Activated naive CD4-positive, alpha-beta T cell treated with anti-CD3 and anti-CD28 coated beads, Interleukin-2, amount 50 U/mL, for 16 hours (primary cell): ENCODE results near the gene AKIP1.
"Not testable (repeated sequence)": the region's sequence is repeated elsewhere in the genome, so short reads cannot be mapped to it uniquely, and the experiment has no call there.

Source experiments
- DNase-seq: peaks from one replicate; pipeline ENCODE4 v3.0.0-alpha.2; 2020

AKIP1 gene

GRCh38 chr11:8911029-8911823 is at the start of gene AKIP1:
AKIP1 (plus strand) TSS chr11:8911189; CDS start chr11:8911450, 261 bp downstream.
- DNase-seq, result peak; percentile 79

- DNase-seq, result no peak
These were observed 47.2 kb upstream of the AKIP1 start for GRCh38 chr11:8863838-8864237.

- DNase-seq, result no peak
These were observed 45.7 kb upstream of the AKIP1 start for GRCh38 chr11:8865304-8865703.

- DNase-seq, result no peak
These were observed 44.0 kb upstream of the AKIP1 start for GRCh38 chr11:8867035-8867434.

GRCh38 chr11:8867931-8868631 is 42.9 kb upstream of the AKIP1 start:
- DNase-seq, result no peak

GRCh38 chr11:8870411-8871170 is 40.4 kb upstream of the AKIP1 start:
- peak; percentile 15 for DNase-seq

- DNase-seq, result no peak
These were observed 39.7 kb upstream of the AKIP1 start for GRCh38 chr11:8871171-8871775.

GRCh38 chr11:8871962-8872361 is 39.0 kb upstream of the AKIP1 start:
- no peak for DNase-seq

- DNase-seq, result no peak
These were observed 37.1 kb upstream of the AKIP1 start for GRCh38 chr11:8873741-8874405.

GRCh38 chr11:8878771-8879170 is 32.2 kb upstream of the AKIP1 start:
- no peak for DNase-seq

GRCh38 chr11:8881585-8881984 is 29.4 kb upstream of the AKIP1 start:
- DNase-seq, result not testable (repeated sequence)

GRCh38 chr11:8886322-8886721 is 24.7 kb upstream of the AKIP1 start:
- no peak for DNase-seq

- DNase-seq, result not testable (repeated sequence)
These were observed 19.8 kb upstream of the AKIP1 start for GRCh38 chr11:8891185-8891584.

GRCh38 chr11:8899119-8899753 is 11.8 kb upstream of the AKIP1 start:
- no peak for DNase-seq

GRCh38 chr11:8905528-8906165 is 5.3 kb upstream of the AKIP1 start:
- no peak for DNase-seq

GRCh38 chr11:8907116-8907515 is 3.9 kb upstream of the AKIP1 start:
- no peak for DNase-seq

- DNase-seq, result no peak
These were observed 2.9 kb upstream of the AKIP1 start for GRCh38 chr11:8908099-8908498.

- no peak for DNase-seq
These were observed 351 bp upstream of the AKIP1 start for GRCh38 chr11:8910649-8911026.

- peak; percentile 48 for DNase-seq
These were observed 3.1 kb downstream of the AKIP1 start for GRCh38 chr11:8913961-8914660.

- DNase-seq, result no peak
These were observed 3.7 kb downstream of the AKIP1 start for GRCh38 chr11:8914661-8915018.
